ENCODE data around the gene LIMK2.
A peak's percentile ranks its signal among the peaks of the same experiment; 100 is the strongest.
"Not testable (repeated sequence)": the region's sequence is repeated elsewhere in the genome, so short reads cannot be mapped to it uniquely, and the experiment has no call there.

Gene LIMK2

DNA sequence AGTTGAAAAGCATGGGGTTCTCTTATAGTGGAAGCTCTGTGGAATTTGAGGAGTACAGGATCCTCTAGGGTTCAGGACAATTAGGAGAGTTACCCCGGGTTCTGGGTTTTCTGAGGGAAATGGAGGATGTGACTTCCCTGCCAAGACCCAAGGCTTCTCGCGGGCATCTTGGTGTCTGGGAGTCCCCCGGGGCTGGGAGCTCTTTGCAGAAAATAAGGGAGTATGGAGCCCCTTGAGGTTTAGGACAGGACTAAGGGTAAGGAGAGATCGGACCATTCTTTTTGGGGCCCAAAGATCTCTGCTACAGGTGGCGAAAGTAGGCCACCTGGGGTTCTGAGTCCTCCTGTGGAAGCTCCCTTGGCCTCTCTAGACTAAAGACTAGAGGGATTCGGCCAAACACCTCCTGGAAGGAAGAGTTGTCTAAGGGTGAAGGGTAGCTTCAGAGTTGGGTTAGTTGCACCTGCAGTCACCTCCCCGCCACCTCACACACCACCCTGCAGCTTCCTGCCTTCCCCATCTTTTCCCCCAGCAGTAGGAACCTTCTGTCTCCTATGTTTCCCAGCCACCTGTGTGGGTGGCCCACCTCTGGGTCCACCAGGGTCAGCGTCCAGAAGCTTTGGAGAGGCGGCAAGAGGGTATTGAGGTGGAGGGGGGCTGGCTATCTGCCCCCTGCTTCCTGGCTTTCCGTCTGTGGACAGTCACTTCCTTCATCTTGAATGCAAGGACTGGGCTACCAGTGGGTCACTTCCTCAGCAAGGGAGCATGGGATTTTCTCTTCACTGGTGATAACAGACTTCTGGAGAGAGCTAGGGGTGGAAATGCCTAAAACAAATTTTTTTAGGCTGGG lies 908 bp downstream of the LIMK2 start:
- DNase-seq: peak; percentile 21

DNA sequence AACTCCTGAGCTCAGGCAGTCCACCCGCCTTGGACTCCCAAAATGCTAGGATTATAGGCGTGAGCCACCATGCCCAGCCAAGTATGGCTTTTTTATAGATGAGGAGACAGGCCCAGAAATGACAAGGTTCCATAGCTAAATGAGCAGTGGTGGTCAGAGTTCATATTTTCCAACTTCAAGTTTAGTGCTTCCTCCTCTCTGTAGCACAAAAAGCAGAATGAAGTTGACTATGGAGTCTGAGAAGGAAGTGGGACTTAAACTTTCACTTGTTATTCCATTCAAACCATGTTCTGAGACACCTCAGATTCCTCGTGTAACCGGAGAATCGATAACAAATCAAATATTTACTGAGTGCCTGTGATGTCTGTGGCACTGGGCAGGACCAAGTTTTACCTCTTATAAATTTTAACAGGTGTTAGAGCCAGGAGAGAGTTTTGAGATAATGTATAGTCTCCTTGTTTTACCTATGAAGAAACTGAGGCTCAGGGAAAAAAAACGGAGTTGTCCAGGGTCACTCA lies 3.0 kb downstream of the LIMK2 start:
- DNase-seq: no peak

DNA sequence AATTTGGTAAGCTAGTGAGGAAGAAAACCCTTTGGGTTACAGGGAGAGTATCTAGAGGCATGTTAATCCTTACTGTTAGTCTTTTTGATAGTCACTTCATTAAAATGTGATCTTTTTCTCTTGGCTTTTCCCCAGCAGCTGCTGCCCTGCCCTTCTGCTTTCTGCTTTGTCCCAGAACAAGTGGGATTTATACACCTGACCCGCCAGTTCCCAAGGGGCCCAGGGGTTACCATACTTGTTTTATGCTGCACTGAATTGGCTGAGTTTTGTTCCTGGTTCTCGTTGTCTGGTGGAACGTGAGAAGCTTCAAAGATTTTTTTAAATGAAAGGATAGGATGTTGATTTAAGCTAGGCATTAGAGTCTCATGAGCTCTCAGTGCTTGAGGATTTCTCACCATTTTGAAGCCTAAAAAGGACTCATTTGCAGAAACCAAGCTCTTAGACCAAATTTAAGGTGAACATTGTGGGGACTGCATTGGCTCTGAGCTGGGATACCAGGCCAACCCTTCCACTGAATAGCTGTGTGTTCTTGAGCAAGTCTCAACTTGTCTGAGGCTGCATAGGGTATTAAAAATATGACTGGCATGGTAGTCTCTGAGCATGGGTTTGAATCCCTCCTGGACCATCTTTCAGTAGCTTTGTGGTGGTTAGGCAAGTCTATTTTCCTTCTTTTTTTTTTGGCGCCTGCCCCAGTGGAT lies 6.6 kb downstream of the LIMK2 start:
- DNase-seq: no peak

DNA sequence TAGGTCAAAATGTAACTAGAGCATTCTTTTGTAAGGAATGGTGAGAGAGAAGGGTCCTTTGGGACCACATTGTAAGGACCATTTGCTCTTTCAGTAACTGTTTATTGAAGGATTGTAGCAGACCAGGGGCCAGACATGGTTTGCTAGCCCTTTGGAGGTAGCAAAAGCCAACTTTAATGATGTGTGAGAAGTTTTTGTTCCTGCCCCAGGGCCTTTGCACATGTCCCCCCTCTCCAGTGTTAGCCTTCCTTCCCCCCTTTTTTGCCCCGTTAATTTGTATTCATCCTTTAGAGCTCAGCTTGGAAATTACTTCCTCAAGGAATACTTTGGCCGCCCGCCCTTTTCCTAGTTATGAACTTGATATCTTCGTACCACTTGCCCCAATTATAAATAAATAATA lies 9.0 kb downstream of the LIMK2 start:
- no peak for DNase-seq

DNA sequence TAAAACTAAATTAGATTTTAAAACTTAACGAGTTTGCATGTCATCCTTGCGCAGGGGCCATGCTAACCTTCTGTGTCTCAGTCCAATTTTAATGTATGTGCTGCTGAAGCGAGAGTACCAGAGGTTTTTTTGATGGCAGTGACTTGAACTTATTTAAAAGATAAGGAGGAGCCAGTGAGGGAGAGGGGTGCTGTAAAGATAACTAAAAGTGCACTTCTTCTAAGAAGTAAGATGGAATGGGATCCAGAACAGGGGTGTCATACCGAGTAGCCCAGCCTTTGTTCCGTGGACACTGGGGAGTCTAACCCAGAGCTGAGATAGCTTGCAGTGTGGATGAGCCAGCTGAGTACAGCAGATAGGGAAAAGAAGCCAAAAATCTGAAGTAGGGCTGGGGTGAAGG lies 10.6 kb downstream of the LIMK2 start:
- no peak for DNase-seq

DNA sequence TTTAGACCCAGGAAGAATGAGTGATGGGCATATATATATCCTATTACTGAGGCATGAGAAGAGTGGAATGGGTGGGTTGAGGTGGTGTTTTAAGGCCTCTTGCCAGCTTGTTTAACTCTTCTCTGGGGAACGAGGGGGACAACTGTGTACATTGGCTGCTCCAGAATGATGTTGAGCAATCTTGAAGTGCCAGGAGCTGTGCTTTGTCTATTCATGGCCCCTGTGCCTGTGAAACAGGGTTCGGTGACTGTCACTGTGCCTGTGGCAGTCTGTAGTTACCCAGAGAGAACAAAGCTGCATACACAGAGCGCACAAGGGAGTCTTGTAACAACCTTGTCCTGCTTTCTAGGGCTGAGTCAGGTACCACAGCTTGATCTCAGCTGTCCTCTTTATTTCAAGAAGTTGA lies 11.7 kb downstream of the LIMK2 start:
- peak; percentile 6 for DNase-seq

DNA sequence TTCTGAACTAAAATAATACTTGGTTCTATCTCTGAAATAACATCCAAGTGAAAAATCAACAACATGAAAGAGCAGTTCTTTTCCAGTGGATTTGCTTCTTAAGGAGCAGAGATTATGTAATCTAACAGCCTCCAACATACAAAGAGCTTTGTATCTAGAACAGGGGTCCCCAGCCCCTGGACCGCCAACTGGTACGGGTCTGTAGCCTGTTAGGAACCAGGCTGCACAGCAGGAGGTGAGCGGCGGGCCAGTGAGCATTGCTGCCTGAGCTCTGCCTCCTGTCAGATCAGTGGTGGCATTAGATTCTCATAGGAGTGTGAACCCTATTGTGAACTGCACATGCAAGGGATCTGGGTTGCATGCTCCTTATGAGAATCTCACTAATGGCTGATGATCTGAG lies 12.6 kb downstream of the LIMK2 start:
- DNase-seq: not testable (repeated sequence)

DNA sequence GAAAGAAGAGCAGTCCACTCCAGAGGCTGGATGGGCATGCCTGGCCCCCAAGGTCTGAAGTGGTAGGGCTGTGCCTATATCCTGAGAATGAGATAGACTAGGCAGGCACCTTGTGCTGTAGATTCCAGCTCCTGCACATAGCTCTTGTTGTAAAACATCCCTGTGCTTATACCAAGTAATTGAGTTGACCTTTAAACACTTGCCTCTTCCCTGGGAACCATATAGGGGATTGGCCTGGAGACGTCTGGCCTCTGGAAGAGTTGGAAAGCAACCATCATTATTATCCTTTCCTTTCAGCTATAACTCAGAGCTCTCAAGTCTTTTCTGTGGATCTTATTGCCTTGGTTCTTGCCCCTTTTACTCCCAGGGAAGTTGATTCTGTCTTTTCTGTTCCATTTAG lies 15.1 kb downstream of the LIMK2 start:
- no peak for DNase-seq

DNA sequence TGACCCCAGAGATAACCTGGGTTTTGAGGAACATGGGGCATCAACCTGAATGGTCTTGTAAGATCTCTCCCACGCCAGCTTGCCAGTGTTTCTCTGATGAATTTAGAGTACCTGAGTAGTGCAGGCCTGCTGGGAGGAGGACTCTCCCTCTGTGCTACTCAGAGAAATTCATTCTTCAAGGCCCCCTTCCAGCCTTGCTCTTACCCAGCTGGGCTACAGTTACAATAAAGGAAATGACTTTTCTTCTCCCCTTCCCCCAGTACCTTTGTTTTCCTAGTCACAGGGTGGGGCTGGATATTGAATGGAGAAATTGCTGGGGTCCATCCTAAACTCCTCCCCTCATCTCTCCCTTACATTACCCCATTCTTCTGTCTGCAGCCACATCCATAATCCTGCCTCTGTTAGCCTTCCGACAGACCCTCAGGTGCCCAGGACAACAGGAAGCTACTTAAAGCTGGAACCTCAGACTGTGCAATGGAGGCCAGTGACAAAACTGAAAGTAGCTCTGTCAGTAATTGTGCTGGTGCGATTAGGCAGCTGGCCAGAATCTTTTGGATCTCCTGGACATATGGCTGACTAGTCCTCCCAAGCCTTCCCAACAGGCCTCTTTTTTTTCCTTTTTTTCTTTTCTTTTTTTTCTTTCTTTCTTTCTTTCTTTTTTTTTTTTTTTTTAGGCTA lies 17.4 kb downstream of the LIMK2 start:
- DNase-seq: peak; percentile 8

DNA sequence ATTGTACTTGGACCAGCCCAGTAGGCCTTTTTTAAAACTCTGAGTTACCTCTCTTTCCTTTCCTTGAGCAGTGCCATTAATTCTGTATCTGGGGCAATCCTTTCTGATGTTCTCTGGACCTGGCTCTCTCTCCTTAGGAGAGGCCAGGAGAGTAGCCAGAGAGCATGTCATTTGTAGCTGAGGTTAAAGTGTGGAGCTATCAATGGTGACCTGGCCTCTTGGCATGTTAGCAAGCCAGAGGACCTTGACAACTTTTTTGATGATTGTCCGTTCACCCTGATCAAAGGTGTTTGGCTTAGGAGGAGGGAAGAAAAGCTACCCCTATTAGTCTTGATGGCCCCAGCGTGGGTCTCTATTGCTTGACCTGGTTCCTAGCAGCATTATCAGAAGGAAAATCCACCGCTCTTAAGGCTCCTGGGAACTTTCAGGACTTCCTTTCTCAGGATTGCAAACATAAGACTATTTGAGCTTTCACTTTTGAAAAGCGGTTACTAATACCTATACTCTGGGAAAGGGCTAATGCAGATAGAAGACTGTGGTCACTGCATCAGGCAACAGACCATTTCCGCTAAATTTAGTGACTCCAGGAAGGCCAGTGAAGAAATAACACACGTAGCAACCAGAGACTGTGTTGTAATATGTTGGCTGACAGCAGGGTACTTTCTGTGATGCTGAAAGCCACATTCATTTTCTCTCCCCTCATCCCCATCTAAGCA lies 18.2 kb downstream of the LIMK2 start:
- peak; percentile 91 for DNase-seq

DNA sequence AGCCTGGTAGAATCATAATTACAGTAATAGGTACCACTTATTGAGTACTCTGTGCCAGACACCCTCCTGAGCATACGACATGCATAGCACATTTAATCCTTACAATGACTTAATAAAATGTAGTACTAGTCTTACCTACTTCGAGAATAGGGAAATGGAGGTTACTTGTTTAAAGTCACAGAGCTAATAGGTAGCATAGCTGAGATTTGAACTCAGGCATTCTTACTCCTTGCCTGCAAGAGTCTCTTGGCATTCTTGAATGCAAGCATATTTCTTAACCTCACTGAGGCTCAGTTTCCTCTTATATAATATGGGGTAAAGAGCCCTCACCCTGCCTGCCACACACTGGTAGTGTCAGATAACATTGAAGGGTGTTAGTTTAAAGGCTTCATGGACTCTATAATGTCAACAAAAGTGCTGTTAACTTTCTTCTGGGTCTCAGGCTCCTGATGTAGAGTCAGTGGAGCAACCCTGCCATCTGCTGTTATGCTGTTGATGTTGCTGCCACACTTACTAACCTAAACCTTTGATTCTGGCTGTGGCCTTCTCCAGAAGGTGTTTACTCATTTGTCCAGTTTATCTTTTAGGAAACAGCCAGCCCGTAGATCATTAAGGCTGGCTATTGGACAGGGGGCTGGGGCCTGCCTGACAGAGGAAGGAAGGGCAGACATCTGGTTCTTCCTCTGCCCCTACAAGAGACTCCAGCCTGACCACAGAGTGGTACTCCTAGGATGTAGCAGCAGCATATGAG lies 18.9 kb downstream of the LIMK2 start:
- DNase-seq: peak; percentile 52

DNA sequence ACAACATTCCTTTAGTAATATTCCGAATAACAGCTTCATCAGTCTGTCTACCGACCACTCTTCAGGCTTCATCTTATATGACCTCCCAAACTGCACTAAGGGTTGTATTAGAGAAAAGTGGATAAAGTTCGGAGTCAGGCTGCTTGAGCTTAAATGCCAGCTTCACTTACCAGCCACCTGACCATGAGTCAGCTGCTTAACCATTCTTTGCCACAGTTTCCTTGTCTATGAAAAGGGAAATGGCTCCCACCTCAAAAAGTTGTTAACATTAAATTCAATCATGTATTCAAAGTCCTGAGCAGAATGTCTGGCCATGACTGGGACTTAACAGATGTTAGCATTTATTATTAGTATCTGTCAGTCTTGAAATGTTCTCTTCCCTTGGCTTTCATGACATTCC lies 20.9 kb downstream of the LIMK2 start:
- DNase-seq: peak; percentile 55

DNA sequence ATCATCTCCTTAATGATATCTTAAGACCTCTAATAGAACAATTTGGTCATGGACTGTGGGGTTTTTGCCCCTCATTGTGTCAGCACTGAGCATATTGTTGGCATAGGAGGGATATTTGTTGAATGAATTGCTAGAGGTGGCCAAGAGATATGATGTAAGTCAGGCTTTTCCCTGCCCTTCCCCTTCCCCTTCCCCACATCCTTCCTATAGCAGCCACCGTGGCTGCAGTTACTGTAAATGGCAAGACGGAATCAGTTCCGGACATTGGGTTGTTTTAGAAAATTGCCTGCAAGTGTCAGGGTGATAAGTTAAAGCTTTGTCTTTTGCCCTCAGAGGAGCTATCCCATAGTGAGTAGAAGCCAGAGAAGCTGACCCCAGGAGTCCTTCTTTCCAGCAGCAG lies 23.0 kb downstream of the LIMK2 start:
- peak; percentile 13 for DNase-seq

DNA sequence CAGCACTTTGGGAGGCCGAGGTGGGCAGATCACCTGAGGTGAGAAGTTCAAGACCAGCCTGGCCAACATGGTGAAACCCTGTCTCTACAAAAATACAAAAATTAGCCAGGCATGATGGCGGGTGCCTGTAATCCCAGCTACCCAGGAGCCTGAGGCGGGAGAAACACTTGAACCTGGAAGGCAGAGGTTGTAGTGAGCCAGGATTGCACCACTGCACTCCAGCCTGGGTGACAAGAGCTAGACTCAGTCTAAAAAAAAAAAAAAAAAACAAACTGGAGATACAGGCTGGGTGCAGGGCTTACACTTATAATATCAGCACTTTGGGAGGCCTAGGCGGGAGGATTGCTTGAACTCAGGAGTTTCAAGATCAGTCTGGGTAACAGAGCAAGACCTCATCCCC lies 23.9 kb downstream of the LIMK2 start:
- not testable (repeated sequence) for DNase-seq

DNA sequence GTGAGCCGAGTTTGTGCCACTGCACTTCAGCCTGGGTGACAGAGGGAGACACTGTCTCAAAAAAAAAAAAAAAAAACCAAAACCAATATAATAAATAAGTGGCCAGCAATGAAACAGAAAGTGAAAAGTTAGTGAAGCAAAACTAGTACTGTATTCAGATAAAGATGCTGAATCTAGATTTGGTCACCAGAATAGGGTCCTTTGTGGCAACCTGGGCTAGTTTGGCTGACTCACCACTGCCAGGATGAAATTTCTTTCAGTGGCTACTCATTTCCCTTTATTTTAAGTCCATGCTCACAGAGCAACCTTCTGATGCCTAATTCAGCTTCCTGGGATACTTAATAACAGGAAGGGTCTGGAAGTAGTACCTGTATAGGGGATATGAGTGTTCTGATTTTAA lies 26.0 kb downstream of the LIMK2 start:
- peak; percentile 38 for DNase-seq

DNA sequence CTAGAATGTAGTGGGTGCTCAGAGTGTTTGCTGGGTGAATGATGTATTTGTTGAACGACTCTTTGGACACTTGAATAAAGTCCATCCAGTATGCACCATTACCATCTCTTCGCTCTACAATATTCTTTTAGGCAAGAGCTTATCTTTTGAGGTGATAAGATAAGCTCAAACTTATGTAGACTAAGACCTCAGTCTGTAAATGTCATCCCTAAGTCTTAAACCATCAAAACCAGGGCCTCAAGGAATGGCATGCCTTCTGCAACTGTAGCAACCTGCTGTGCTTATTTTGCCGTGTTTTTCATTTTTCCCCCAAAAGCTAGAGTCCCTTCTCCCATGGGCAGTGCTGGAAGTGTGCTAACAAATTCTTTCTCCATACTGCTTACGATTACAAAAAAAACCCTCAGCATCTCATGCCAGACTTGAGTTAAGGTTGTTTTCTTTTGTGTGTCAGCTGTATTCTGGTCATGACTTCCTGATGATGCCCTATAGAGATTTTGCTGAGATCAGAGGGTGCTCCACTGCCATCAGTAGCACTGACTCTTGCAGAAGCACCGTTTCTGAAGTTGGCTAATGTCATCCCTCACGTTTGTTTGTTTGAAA lies 27.8 kb downstream of the LIMK2 start:
- DNase-seq: no peak

DNA sequence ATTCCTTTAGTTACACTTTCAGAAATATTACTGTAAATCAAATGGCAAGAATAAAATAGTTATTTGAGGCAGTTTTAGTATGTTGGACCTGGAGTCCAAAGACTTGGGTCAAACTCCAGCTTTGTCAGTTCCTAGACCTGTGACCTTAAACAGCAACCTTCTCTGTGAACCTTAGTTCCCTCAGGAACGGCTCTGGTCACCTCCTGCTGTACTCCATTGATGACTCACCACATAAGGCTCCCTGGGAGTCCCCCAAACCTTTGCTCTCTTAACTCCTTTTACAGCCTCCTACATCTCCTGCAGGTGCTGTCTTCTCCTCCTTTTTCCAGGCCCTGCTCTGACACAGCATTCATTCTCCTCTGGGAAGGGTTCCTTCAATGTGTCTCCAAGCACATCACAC lies 29.1 kb downstream of the LIMK2 start:
- no peak for DNase-seq

DNA sequence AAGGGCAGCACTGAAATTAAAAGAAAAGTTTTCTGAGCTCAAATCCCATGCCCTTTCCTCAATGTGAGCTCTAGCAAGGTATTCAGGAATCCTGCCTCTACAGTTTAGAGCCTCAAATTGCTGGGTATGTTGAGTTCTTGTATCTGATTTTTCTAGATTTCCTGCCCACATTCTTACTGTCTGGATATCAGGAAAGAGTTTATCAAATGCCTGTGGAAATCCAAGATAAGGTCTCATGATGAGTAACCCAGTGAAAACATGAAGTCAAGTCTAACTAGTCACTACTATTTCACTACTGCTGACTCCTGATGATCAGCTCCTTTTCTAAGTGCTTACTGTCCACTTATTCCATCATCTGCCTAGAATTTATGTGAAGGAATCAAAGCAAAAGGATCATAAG lies 29.8 kb downstream of the LIMK2 start:
- DNase-seq: no peak

DNA sequence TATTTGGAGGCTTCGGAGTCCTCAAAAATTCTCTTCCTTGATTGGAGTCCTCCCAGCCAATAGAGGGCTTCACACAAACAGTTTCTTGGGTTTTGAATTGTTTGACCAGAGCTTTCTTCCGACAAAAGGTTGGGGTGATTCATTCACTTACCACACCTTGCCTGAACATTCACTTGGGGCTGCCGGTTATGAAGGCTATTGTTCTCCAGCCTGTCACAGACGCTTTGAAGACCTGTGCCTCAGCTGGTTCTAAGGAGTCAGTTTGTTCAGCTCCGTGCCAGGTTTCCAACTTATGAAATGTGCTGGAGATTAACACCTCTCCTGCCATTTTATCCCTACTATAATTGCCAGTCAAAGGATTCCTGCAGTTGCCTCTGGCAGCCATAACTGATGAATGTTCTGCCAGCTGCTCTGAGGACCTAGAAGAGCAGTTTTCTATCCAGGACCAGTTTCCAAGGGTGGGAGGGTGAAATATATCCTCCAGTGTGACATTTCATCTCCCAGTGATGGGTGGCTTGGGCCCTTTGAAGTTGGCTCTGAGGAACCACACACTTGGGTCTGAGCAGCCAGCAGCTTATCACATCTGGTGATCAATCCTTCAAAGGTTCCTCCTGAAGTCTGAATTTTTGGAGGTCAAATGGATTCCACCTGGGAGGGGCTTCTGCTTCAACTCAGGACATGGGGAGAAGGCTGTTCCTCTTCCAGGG lies 31.4 kb downstream of the LIMK2 start:
- DNase-seq: no peak

DNA sequence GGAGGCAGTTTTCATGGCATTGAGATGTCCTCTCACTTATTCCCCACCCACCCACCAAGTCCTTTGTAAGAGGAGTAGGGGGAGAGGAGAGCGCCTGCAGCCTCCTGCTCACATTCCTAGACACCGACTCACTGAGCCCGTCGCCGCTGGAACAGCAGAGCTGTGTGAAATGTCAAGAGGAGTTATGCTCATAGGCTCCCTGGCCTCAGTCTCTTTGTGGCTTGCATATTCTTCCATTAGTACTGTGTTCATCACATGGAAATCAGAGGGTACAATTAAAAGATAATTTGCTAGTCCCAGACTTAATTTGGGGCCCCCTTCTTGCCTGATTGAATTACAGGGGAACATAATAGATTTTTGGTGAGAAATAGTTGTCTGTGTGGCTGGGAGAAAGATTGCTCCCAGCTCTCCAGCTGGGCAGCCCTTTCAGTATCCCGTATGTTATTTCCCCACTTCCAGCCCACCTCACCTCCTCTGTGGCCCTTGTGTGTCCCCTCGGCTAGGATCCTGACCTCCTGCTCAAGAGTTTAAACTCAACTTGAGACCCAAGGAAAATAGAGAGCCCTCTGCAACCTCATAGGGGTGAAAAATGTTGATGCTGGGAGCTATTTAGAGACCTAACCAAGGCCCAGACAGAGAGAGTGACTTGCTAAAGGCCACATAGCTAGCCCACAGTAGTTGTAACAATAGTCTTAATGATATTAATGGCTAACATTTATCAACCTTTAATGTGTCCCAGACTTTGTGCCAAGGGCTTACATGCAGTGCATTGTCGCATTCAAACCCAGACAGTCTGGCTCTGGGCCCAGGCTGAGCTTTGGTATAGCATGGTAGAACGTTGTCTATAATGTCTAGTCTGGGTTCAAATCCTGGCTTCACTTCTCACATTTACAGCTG lies 32.2 kb downstream of the LIMK2 start:
- no peak for DNase-seq

All from MV-4-11 (cell line).